SKM-1 treated with dmso at 0.1 percent for 144 hours (cell line): ENCODE measurements around the gene CYREN.

ENCODE experiments used
- DNase-seq: peaks from one replicate; lab custom pipeline; 2025; ENCODE audit not compliant: unreplicated experiment; lab: John Stamatoyannopoulos, UW

CYREN gene

GRCh38 chr7:135197906-135198655 lies 27.6 kb upstream of the CYREN start:
- no peak for DNase-seq

- DNase-seq: no peak
Measured at GRCh38 chr7:135197343-135197742, 26.8 kb upstream of the CYREN start.

DNA sequence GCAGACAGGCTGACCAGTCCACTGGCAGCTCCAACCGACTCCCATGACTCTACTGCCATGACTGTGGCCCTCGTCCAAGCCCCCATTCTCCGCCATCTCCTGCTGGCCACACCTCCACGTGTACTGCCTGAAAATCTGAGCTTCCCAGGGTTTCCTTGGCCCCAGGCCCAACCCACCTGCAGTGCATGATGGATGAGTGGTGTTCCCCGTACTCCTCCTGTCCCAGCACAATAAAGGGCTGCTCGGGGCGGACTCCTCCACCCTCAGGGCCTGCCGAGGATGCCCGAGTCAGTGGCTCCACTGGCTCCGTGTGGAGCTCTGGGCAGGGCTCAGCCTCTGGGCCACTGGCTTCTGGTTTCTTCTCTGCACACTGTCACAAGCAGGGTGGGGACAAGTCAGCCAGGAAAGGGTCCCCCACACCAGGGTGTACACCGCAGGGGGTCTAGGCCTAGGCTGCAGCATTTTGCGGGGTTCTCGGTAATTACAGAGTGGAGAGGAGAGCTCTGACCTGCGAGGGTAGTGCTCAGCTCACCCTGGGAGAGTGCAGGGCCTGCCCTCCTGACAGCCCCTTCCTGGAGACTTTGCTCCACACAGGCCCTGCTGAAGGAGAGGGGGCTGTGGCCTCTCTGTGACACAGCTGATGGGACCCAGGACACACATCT lies 25.6 kb upstream of the CYREN start:
- no peak for DNase-seq

DNA sequence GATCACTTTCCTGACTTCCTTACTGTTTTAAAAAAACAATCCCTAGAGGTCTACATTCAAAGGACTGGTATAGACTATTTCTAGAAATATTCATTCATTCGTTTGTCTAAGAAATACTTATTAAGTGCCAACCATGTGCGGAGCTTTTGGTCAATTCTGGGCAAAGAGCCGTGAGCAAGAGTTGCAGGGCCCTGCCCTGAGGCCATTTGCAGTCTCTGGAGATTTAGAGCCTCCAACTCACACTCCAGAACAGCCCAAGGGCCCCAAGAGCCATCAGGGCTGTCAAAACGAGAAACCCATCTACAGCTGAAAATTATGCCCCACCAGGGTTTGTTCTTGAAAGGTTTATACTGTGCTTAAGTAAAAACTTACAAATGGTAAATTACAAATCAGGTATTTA lies 24.6 kb upstream of the CYREN start:
- DNase-seq: no peak

- DNase-seq: no peak
Measured at GRCh38 chr7:135194494-135195095, 24.1 kb upstream of the CYREN start.

- no peak for DNase-seq
Measured at GRCh38 chr7:135193615-135194081, 23.1 kb upstream of the CYREN start.

DNA sequence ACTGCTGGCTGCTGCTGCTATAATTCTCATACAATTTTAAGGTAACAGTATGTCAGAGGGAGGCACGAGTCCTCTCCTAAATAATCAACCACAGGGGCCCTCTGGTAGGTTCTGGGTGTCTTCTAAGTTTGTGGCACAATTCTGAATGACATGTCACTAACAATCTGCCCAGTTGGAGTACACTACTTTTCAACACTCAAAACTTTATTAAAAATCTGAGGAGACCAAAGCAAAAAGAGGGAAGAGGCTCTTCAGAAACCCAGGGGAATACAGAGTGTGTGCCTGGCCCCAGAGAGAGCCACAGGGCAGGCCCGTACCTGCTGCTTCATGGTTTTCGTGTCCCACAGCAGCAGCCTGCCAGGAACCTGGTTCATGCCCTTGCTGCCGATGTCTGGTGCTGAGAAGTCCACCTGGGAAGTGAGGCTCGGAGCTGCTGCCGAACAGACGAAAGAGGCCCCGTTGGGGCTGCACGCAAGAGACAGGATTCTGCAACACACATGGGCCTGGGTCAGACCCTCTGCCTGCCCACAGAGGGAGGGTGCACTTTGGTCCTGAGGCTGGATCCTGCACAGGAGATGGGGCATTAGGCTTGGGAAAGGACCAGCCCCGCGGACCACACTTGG lies 22.5 kb upstream of the CYREN start:
- no peak for DNase-seq

GRCh38 chr7:135190703-135191102 lies 20.2 kb upstream of the CYREN start:
- DNase-seq: no peak

DNA sequence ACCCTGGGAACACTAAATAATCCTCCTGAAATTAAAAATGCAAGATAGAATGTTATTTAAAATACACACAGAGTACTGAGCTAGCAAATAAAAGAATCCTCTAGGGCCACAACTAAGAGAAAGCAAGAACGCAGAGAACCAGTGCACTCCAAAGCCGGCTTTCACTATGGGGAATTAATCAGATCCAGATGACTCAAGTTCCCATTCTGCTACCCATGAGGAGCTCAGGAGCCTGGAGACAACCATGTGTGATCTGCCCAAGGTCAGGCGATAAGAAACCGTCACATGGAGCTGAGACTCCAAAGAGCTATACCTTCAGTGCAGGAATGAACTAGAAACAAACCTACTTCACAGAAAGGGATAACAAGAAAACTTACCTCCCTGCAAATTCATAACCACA lies 19.5 kb upstream of the CYREN start:
- DNase-seq: no peak

DNA sequence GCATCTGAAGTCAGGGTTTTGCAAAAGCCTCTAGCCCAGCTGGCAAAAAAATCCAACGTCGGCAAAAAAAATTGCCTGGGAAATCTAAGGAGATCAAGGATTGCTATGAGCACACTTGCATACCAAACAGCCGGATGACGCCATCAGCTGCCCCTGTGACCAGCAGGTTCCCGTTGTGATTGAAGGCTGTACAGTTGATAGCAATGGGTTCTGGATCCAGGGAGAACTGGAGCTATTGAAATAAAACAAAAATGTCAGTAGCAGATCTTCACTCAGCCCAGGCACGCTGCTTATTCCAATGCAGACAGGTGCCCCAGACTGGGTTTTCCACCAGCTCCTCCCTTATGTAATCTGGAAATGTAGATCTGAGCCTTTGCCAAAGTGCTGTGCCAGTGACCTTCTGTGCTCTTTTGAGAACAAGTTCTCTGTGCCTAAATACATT lies 18.7 kb upstream of the CYREN start:
- no peak for DNase-seq

DNA sequence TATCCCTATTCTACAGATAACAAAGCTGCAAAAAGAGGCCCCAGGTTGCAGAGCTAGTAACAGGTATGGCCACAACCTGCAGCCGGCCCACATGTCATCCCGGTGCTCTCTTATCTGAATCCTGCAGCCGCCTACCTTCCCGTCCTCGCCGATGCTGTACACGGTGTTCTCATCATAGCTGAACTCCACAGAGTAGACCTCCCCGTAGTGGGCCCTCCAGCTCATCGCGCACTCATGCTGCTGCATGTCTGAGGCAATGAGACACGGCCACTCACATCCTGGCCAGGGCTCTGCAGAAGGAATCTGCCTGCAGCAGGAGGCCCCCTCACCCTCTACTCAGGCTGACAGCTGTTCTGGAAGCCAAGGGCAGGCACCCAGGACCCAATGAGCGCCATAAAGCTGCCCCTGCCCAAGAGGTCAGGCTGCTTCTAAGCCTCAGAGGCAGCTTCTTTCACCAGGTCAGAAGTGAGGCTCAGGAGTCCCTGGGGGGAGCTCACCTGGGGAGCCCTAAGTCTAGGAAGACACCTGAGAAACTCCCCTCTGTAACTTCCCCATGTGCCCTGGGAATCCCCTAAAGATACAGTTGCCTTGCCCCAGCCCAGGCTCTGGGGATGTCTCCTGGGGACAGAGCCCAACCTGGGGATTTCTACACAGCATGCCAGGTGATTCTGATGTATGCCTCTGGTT lies 17.9 kb upstream of the CYREN start:
- no peak for DNase-seq

DNA sequence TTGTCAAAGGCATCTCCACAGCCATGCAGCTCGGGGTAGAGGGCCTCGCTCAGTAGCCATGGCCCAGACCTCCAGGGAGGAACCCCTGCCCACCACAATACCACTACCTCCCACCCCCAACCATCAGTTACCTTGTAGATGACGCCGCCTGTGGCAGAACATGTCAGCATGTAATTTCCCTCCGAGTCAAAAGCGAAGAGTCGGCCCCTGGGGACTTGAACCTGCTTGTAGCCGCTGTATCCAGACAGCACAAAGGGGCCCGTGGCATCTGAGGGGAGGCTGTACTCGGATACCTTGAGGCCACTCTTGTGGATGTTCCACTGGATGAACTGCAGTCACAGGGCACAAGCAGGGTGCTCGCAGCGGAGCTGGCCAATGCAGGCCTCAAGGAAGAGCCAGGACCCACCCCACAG lies 16.3 kb upstream of the CYREN start:
- DNase-seq: no peak

DNA sequence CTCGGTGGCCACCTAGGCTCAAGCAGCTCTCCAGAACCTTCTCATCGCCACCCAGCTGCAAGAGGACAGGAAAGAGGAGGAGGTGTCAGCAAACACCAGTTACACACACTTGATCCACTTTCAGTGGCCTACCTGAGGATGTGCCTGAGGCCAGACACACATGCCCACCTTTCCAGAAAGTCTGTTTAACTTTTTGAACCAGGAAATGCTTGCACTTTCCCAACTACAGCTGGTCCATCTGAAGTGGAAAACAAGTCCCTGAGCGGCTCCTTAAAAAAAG lies 15.7 kb upstream of the CYREN start:
- DNase-seq: no peak

- DNase-seq: no peak
Measured at GRCh38 chr7:135185471-135186260, 15.2 kb upstream of the CYREN start.

DNA sequence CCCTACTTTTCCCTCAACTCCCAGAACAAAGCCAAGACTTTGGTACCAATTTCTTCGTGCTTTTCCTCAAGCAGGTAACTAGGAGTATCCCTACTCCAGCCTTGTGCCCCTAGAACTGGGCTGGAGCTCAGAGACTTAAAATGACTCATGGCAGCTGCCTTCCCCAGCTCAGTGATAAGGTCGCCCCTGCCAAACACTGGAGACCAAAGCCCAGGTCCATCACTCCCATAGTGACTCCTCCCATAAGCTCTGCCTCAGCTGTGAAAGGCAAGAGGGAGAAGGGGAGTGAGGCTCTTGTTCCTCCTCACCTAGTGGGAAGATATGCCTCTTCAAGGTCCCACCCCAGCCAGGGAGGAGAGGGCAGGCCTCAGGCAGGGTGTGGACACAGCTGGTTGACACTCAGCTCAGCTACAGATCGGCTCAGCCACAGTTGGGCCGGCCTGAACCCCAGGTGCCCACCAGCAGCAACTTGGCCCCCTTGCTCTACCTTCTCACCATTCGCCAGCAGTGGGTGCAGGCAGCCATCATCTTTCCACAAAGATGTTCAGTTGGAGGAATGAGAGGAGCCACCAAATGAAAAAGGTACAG lies 13.8 kb upstream of the CYREN start:
- DNase-seq: no peak

- no peak for DNase-seq
Measured at GRCh38 chr7:135183478-135183877, 13.0 kb upstream of the CYREN start.

GRCh38 chr7:135181929-135182678 lies 11.6 kb upstream of the CYREN start:
- DNase-seq: no peak

DNA sequence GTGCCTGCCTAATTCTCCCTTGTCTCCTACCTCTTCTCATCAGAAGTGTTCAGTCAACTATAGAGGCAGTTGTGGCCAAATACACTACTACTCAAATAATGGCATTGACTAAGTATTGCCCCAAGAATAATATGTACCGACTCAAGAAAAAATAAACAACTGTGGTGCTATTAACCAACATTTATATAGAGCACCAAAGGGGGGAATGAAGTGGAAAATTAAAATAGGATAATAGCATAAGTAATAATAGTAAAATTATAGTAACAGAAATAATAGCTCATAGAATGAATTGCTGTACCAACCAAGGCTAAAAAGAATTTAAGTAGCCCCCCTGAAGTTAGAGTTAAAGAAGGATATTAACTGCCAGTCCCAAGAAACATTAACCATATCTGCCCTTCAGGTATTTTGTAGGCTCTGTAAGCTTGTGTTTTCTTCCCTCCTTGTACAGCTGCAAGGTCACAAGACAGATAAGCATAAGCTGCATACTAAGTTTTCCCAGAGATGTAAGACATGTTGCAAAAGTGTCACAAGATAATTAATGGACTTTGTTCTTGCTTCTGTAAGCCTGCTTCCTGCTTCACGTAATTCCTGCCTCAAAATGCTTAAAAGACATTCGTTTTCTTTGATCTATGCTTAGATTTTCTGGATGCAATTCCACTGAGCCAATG lies 10.9 kb upstream of the CYREN start:
- DNase-seq: no peak

DNA sequence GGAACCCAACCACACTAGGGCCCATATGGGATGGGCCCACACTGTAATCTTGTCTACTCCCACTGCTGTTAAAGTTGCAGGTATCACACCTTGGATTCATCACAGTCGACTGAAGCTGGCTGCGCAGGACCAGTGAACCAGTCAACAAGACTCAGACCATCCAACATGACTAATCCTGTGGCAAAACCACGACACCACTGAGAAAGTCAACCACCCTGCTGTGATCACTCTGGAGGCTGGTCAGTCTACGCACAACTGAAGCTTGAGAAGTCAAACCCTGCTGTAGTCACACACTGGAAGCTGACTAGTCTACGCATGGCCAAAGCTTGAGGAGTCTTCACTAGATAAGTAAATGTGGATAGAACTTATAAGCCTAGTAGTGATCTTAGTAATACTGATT lies 9.6 kb upstream of the CYREN start:
- DNase-seq: no peak
